ENCODE results near the gene ROGDI.

DNA sequence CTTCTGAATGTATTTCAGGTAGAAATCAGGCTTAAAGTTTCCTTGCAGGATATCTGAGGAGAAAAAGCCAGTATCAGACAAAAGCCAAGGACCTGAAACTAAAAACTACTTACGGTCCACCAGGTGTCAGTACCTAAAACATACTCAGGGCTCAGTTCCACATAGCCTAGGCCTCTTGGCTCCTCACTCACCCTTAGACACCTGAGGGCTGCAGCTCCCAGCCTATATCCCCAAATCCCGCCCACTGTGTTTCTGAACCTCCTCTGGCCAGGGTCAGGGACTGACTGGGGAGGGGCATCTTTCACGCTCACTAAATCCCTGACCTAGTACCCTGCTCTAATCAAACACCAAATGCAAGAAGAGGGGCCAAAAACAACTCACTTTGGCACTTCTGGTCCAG, 8.8 kb upstream of the ROGDI start:
- TF ChIP-seq ZNF138 (CRISPR knock-in tag; conservative IDR thresholded peaks at IDR 0.05): no peak
- TF ChIP-seq FOXP1 (CRISPR knock-in tag; IDR thresholded peaks at IDR 0.05; ENCODE audit: borderline replicate concordance): no peak
- no peak for TF ChIP-seq NFYB (CRISPR knock-in tag; conservative IDR thresholded peaks at IDR 0.05; ENCODE audit: low read depth)
- TF ChIP-seq, protein P1, sequence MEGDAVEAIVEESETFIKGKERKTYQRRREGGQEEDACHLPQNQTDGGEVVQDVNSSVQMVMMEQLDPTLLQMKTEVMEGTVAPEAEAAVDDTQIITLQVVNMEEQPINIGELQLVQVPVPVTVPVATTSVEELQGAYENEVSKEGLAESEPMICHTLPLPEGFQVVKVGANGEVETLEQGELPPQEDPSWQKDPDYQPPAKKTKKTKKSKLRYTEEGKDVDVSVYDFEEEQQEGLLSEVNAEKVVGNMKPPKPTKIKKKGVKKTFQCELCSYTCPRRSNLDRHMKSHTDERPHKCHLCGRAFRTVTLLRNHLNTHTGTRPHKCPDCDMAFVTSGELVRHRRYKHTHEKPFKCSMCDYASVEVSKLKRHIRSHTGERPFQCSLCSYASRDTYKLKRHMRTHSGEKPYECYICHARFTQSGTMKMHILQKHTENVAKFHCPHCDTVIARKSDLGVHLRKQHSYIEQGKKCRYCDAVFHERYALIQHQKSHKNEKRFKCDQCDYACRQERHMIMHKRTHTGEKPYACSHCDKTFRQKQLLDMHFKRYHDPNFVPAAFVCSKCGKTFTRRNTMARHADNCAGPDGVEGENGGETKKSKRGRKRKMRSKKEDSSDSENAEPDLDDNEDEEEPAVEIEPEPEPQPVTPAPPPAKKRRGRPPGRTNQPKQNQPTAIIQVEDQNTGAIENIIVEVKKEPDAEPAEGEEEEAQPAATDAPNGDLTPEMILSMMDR (IDR thresholded peaks at IDR 0.05): no peak
- no peak for TF ChIP-seq CREB1 (CRISPR knock-in tag; IDR thresholded peaks at IDR 0.05)
- no peak for TF ChIP-seq NFE2L1 (CRISPR knock-in tag; IDR thresholded peaks at IDR 0.05)
- no peak for TF ChIP-seq JUN (CRISPR knock-in tag; IDR thresholded peaks at IDR 0.05)
- TF ChIP-seq CBFB (CRISPR knock-in tag; IDR thresholded peaks at IDR 0.05; ENCODE audit: low read depth): no peak
- no peak for TF ChIP-seq MXD4 (CRISPR knock-in tag; IDR thresholded peaks at IDR 0.05; ENCODE audit: borderline replicate concordance)
- TF ChIP-seq KAT7 (CRISPR knock-in tag; IDR thresholded peaks at IDR 0.05; ENCODE audit: borderline replicate concordance): no peak
- no peak for TF ChIP-seq ELF4 (CRISPR knock-in tag; IDR thresholded peaks at IDR 0.05; ENCODE audit: low read depth)
